ENCODE results near the gene TSHZ2.

DNA sequence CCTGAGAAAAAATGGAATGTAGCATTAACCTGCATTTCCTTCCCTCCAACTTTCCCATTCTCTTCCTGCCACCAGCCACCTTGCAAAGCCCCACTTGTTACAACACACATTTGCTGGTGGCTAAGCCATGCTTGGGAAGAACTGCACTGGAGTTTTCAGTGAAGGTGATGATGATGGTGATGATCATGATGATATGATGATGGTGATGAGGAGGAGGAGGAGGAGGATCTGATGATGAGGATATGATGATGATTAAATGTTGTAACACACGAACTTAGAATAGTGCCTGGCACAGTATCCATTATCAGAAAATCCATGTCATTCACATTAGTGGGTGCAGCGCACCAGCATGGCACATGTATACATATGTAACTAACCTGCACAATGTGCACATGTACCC, 297.2 kb downstream of the TSHZ2 start:
- TF ChIP-seq EP300 (IDR thresholded peaks at IDR 0.05; ENCODE audit: borderline replicate concordance) (no peak), RAD21 (IDR thresholded peaks at IDR 0.05; ENCODE audit: low read depth) (no peak), CEBPB (IDR thresholded peaks at IDR 0.05) (no peak), YY1 (IDR thresholded peaks at IDR 0.05; ENCODE audit: low read depth) (no peak), TCF12 (IDR thresholded peaks at IDR 0.05; ENCODE audit: low read depth) (no peak), TAF1 (IDR thresholded peaks at IDR 0.05; ENCODE audit: low read depth) (no peak), CREB1 (IDR thresholded peaks at IDR 0.05; ENCODE audit: low read depth) (no peak)
- TF ChIP-seq, protein P1, sequence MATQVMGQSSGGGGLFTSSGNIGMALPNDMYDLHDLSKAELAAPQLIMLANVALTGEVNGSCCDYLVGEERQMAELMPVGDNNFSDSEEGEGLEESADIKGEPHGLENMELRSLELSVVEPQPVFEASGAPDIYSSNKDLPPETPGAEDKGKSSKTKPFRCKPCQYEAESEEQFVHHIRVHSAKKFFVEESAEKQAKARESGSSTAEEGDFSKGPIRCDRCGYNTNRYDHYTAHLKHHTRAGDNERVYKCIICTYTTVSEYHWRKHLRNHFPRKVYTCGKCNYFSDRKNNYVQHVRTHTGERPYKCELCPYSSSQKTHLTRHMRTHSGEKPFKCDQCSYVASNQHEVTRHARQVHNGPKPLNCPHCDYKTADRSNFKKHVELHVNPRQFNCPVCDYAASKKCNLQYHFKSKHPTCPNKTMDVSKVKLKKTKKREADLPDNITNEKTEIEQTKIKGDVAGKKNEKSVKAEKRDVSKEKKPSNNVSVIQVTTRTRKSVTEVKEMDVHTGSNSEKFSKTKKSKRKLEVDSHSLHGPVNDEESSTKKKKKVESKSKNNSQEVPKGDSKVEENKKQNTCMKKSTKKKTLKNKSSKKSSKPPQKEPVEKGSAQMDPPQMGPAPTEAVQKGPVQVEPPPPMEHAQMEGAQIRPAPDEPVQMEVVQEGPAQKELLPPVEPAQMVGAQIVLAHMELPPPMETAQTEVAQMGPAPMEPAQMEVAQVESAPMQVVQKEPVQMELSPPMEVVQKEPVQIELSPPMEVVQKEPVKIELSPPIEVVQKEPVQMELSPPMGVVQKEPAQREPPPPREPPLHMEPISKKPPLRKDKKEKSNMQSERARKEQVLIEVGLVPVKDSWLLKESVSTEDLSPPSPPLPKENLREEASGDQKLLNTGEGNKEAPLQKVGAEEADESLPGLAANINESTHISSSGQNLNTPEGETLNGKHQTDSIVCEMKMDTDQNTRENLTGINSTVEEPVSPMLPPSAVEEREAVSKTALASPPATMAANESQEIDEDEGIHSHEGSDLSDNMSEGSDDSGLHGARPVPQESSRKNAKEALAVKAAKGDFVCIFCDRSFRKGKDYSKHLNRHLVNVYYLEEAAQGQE (IDR thresholded peaks at IDR 0.05; ENCODE audit: low read depth), result no peak
- TF ChIP-seq, protein P2, sequence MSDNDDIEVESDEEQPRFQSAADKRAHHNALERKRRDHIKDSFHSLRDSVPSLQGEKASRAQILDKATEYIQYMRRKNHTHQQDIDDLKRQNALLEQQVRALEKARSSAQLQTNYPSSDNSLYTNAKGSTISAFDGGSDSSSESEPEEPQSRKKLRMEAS (IDR thresholded peaks at IDR 0.05), result no peak
- TF ChIP-seq, protein P3, sequence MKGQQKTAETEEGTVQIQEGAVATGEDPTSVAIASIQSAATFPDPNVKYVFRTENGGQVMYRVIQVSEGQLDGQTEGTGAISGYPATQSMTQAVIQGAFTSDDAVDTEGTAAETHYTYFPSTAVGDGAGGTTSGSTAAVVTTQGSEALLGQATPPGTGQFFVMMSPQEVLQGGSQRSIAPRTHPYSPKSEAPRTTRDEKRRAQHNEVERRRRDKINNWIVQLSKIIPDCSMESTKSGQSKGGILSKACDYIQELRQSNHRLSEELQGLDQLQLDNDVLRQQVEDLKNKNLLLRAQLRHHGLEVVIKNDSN (IDR thresholded peaks at IDR 0.05), result no peak

All from Ishikawa (cell line).